Stomach smooth muscle (tissue), 2 donors: Measurements from ENCODE around the gene EEFSEC.

ENCODE experiments used
- H3K27ac ChIP-seq: one replicate; pipeline ENCODE4 v1.7.0; 2013; ENCODE audit warnings: mild to moderate bottlenecking, low read length, inconsistent platforms
- H3K27me3 ChIP-seq, 2 donors: one replicate each; pipeline ENCODE4 v1.7.0; 2013; ENCODE audit warnings: low read length in 2 of 2; ENCODE audit not compliant: insufficient read depth in 2 of 2, control insufficient read depth in 1 of 2
- H3K36me3 ChIP-seq, 2 donors: one replicate each; pipeline ENCODE4 v1.7.0; 2013; ENCODE audit warnings: low read length in 2 of 2; ENCODE audit not compliant: control insufficient read depth in 2 of 2, insufficient read depth in 2 of 2
- H3K4me1 ChIP-seq: one replicate; pipeline ENCODE4 v1.7.0; 2013; ENCODE audit warnings: low read length; ENCODE audit not compliant: control insufficient read depth, insufficient read depth
- H3K4me3 ChIP-seq, 2 donors: one replicate each; pipeline ENCODE4 v1.7.0; 2013; ENCODE audit warnings: low read length in 2 of 2
- H3K9ac ChIP-seq, 2 donors: one replicate each; pipeline ENCODE4 v1.7.0; 2013; ENCODE audit warnings: low read length in 2 of 2, mild to moderate bottlenecking in 1 of 2
- H3K9me3 ChIP-seq, 2 donors: one replicate each; pipeline ENCODE4 v1.7.0; 2013; ENCODE audit warnings: low read length in 2 of 2; ENCODE audit not compliant: control insufficient read depth in 2 of 2
- donor health status: healthy.
- donor health status: Pancreatic carcinoma.

The EEFSEC gene

GRCh38 chr3:128231606-128232005, 78.3 kb downstream of the EEFSEC start:
- H3K9me3 ChIP-seq: no peaks in the 10 kb centered on the region
- H3K9ac ChIP-seq: peak overlapping the region in 1 of 2 donors; percentile 29

GRCh38 chr3:128232376-128233178, 79.3 kb downstream of the EEFSEC start:
- H3K27me3 ChIP-seq: no peaks in the 10 kb centered on the region
- no peak overlapping the region for H3K9ac ChIP-seq
- peaks cover 36% of the 10 kb centered on the region for H3K4me1 ChIP-seq
- no peaks in the 10 kb centered on the region for H3K36me3 ChIP-seq
- H3K9me3 ChIP-seq: no peaks in the 10 kb centered on the region
- no peak overlapping the region for H3K27ac ChIP-seq
- H3K4me3 ChIP-seq: no peak overlapping the region

More at GRCh38 chr3:128231606-128232005, 78.3 kb downstream of the EEFSEC start:
- Histone ChIP-seq H3K36me3 (no peaks in the 10 kb centered on the region), H3K27me3 (no peaks in the 10 kb centered on the region), H3K27ac (no peak overlapping the region), H3K4me1 (peaks cover 32% of the 10 kb centered on the region), H3K4me3 (peak overlapping the region in 1 of 2 donors; percentile 22)

- Histone ChIP-seq H3K27me3 (no peaks in the 10 kb centered on the region), H3K9ac (no peak overlapping the region), H3K4me1 (peaks cover 41% of the 10 kb centered on the region)
Measured at GRCh38 chr3:128235207-128235926, 82.1 kb downstream of the EEFSEC start.

GRCh38 chr3:128236657-128237056, 83.4 kb downstream of the EEFSEC start:
- Histone ChIP-seq H3K36me3 (no peaks in the 10 kb centered on the region), H3K4me3 (no peak overlapping the region), H3K9me3 (no peaks in the 10 kb centered on the region), H3K4me1 (peaks cover 36% of the 10 kb centered on the region), H3K27ac (peak overlapping the region; percentile 66), H3K27me3 (no peaks in the 10 kb centered on the region), H3K9ac (peak overlapping the region in 1 of 2 donors; percentile 44)

More at GRCh38 chr3:128235207-128235926, 82.1 kb downstream of the EEFSEC start:
- H3K9me3 ChIP-seq: no peaks in the 10 kb centered on the region
- no peaks in the 10 kb centered on the region for H3K36me3 ChIP-seq
- peak overlapping the region; percentile 66 for H3K27ac ChIP-seq
- H3K4me3 ChIP-seq: no peak overlapping the region

- H3K27me3 ChIP-seq: no peaks in the 10 kb centered on the region
- peak overlapping the region; percentile 11 for H3K27ac ChIP-seq
- peaks cover 33% of the 10 kb centered on the region for H3K4me1 ChIP-seq
- no peak overlapping the region for H3K9ac ChIP-seq
- no peaks in the 10 kb centered on the region for H3K9me3 ChIP-seq
- no peak overlapping the region for H3K4me3 ChIP-seq
- no peaks in the 10 kb centered on the region for H3K36me3 ChIP-seq
Measured at GRCh38 chr3:128237348-128238183, 84.3 kb downstream of the EEFSEC start.

GRCh38 chr3:128238184-128238489, 84.9 kb downstream of the EEFSEC start:
- Histone ChIP-seq H3K9me3 (no peaks in the 10 kb centered on the region), H3K9ac (no peak overlapping the region), H3K27ac (no peak overlapping the region)

GRCh38 chr3:128239304-128239703, 86.0 kb downstream of the EEFSEC start:
- Histone ChIP-seq H3K9me3 (no peaks in the 10 kb centered on the region), H3K9ac (no peak overlapping the region), H3K4me1 (peaks cover 23% of the 10 kb centered on the region), H3K4me3 (no peak overlapping the region), H3K27ac (no peak overlapping the region), H3K27me3 (no peaks in the 10 kb centered on the region), H3K36me3 (no peaks in the 10 kb centered on the region)

More at GRCh38 chr3:128238184-128238489, 84.9 kb downstream of the EEFSEC start:
- Histone ChIP-seq H3K4me1 (peaks cover 28% of the 10 kb centered on the region), H3K27me3 (no peaks in the 10 kb centered on the region), H3K4me3 (no peak overlapping the region), H3K36me3 (no peaks in the 10 kb centered on the region)

GRCh38 chr3:128240232-128240631, 87.0 kb downstream of the EEFSEC start:
- Histone ChIP-seq H3K4me3 (no peak overlapping the region), H3K4me1 (peaks cover 21% of the 10 kb centered on the region), H3K27me3 (no peaks in the 10 kb centered on the region), H3K27ac (no peak overlapping the region), H3K9me3 (no peaks in the 10 kb centered on the region), H3K36me3 (no peaks in the 10 kb centered on the region), H3K9ac (no peak overlapping the region)

- Histone ChIP-seq H3K9ac (no peak overlapping the region), H3K27ac (no peak overlapping the region), H3K27me3 (no peaks in the 10 kb centered on the region), H3K36me3 (peaks cover 2% of the 10 kb centered on the region in 2 donors), H3K9me3 (no peaks in the 10 kb centered on the region), H3K4me1 (peaks cover 8% of the 10 kb centered on the region), H3K4me3 (no peak overlapping the region)
Measured at GRCh38 chr3:128241741-128242140, 88.5 kb downstream of the EEFSEC start.

- Histone ChIP-seq H3K27me3 (no peaks in the 10 kb centered on the region), H3K36me3 (peaks cover 14% of the 10 kb centered on the region in 2 donors), H3K9me3 (no peaks in the 10 kb centered on the region), H3K9ac (no peak overlapping the region), H3K4me3 (no peak overlapping the region), H3K27ac (no peak overlapping the region), H3K4me1 (peaks cover 4% of the 10 kb centered on the region)
Measured at GRCh38 chr3:128242818-128243601, 89.7 kb downstream of the EEFSEC start.
